ENCODE measurements around the gene PAPSS2. TPM values are rescaled to one million over a fixed set of nuclear protein-coding genes. Genes with fewer than 3 reads are reported as not detected.

Gene PAPSS2
- total RNA-seq, 1 experiment from 2014 or later: 24.5 TPM

- no peaks in the 10 kb centered on the region for H3K27me3 Mint-ChIP-seq (ENCODE audit: low read depth)
- no peak for TF ChIP-seq CTCF (conservative IDR thresholded peaks at IDR 0.05)
- Histone ChIP-seq H4K8ac (replicated peaks; ENCODE audit: insufficient read length, low read depth, low read length) (no peak overlapping the region), H3K79me2 (ENCODE audit: insufficient read depth, low read length) (no peaks in the 10 kb centered on the region), H3K4me2 (ENCODE audit: insufficient read depth, insufficient read length, low read length) (no peak overlapping the region), H4K91ac (ENCODE audit: insufficient read length, low read depth, low read length) (no peak overlapping the region), H3K56ac (ENCODE audit: insufficient read length, low read depth, low read length) (no peak overlapping the region), H2BK5ac (ENCODE audit: insufficient read length, low read length) (no peak overlapping the region), H2BK120ac (ENCODE audit: low read depth, low read length, poor library complexity, severe bottlenecking) (no peak overlapping the region), H3K14ac (ENCODE audit: insufficient read depth, low read length) (no peak overlapping the region), H3T11ph (ENCODE audit: low read length) (no peak overlapping the region), H4K20me1 (ENCODE audit: control insufficient read depth, insufficient read depth, insufficient read length) (no peaks in the 10 kb centered on the region), H3K4ac (ENCODE audit: low read depth, low read length) (no peak overlapping the region), H3K18ac (ENCODE audit: insufficient read length, low read depth, low read length) (no peak overlapping the region), H2AFZ (ENCODE audit: low read length) (no peak overlapping the region), H3K4me1 (ENCODE audit: insufficient read depth, low read length) (no peaks in the 10 kb centered on the region), H3K23ac (ENCODE audit: insufficient read length, low read depth, low read length) (no peak overlapping the region), H3K23me2 (ENCODE audit: insufficient read length, low read depth, low read length, poor library complexity, severe bottlenecking) (no peaks in the 10 kb centered on the region), H3K9ac (ENCODE audit: extremely low read depth, insufficient read length, low read length) (no peak overlapping the region), H2AK5ac (ENCODE audit: insufficient read length, low read length) (no peak overlapping the region), H2BK15ac (ENCODE audit: low read depth, low read length) (no peak overlapping the region), H4K5ac (ENCODE audit: insufficient read length, low read depth, low read length) (no peak overlapping the region), H2BK20ac (ENCODE audit: low read depth, low read length, poor library complexity, severe bottlenecking) (no peak overlapping the region), H3K79me1 (ENCODE audit: insufficient read depth, low read depth, low read length, poor library complexity, severe bottlenecking) (no peaks in the 10 kb centered on the region), H2BK12ac (ENCODE audit: insufficient read length, low read depth, low read length) (no peak overlapping the region), H3K9me3 (ENCODE audit: control insufficient read depth, low read depth, low read length) (no peaks in the 10 kb centered on the region), H3K27me3 (ENCODE audit: insufficient read depth, low read length) (no peaks in the 10 kb centered on the region), H3K27ac (ENCODE audit: insufficient read length, low read depth, low read length) (no peak overlapping the region)
- DNase-seq: no peak
- H3K4me1 Mint-ChIP-seq: peaks cover 27 to 32% of the 10 kb centered on the region in 2 experiments
- H3K9me3 Mint-ChIP-seq: no peaks in the 10 kb centered on the region
- no peak overlapping the region for H3K4me3 Mint-ChIP-seq
- no CpG with 5 or more reads among the region's 2 CpGs for WGBS (ENCODE audit: extremely low coverage, insufficient read length, low lambda C conversion rate)
- H3K36me3 Mint-ChIP-seq (ENCODE audit: insufficient read depth in 1 of 3, low read depth in 3 of 3): peaks cover 3 to 26% (median 20%) of the 10 kb centered on the region in 3 experiments; a peak in 6 of 7 replicates
- H3K27ac Mint-ChIP-seq: no peak overlapping the region
These were observed 92.9 kb downstream of the PAPSS2 start for GRCh38 chr10:87752566-87752965.

All from H9 (cell line).